ENCODE results near the gene WIZ. TPM values are rescaled to one million over a fixed set of nuclear protein-coding genes. Genes with fewer than 3 reads are reported as not detected.

Gene WIZ
- total and polyA plus RNA-seq, 10 donors = 6.6 to 33.7 (median 24.8) TPM

GRCh38 chr19:15428956-15429824 lies 20.6 kb downstream of the WIZ start:
- WGBS, 5 donors = 84 to 94% (median 90%) methylated on average over 13 to 22 of the region's 22 CpGs
- intact Hi-C loops (cut with DNase I; ENCODE audit: low total_unique reads) = no loop called here
- H3K36me3 ChIP-seq = peaks cover 5 to 67% (median 47%) of the 10 kb centered on the region in 6 donors
- no peak overlapping the region for H3K4me3 ChIP-seq
- H3K9me3 ChIP-seq = no peaks in the 10 kb centered on the region
- H3K27ac ChIP-seq = peak overlapping the region in 3 of 8 donors; percentile 8 to 48 (median 34)
- TF ChIP-seq POLR2A (IDR thresholded peaks at IDR 0.05) = no peak
- no peak for TF ChIP-seq CTCF (IDR thresholded peaks at IDR 0.05 in 8 of 11, conservative IDR thresholded peaks at IDR 0.05 in 3 of 11)
- no peak for TF ChIP-seq POLR2AphosphoS5 (IDR thresholded peaks at IDR 0.05)
- DNase-seq = peak; percentile 54
- peaks cover 22 to 67% (median 51%) of the 10 kb centered on the region in 6 donors for H3K4me1 ChIP-seq
- H3K27me3 ChIP-seq (replicated peaks in 1 of 7) = no peaks in the 10 kb centered on the region

- intact Hi-C loops (cut with DNase I; ENCODE audit: low total_unique reads) = no loop called here
- H3K27me3 ChIP-seq (replicated peaks in 1 of 7) = no peaks in the 10 kb centered on the region
- H3K36me3 ChIP-seq = peaks cover 5 to 79% (median 58%) of the 10 kb centered on the region in 6 donors
- peaks cover 0 to 7% (median 5%) of the 10 kb centered on the region in 8 donors for H3K9me3 ChIP-seq
- DNase-seq = peak; percentile 64
- H3K4me1 ChIP-seq = peaks cover 16 to 58% (median 43%) of the 10 kb centered on the region in 6 donors
- H3K27ac ChIP-seq = peak overlapping the region in 5 of 8 donors; percentile 8 to 48 (median 34)
- no peak overlapping the region for H3K4me3 ChIP-seq
- TF ChIP-seq POLR2A (IDR thresholded peaks at IDR 0.05) (no peak), POLR2AphosphoS5 (IDR thresholded peaks at IDR 0.05) (no peak), CTCF (IDR thresholded peaks at IDR 0.05 in 8 of 11, conservative IDR thresholded peaks at IDR 0.05 in 3 of 11) (no peak)
- WGBS, 5 donors = 57 to 87% (median 82%) methylated on average over 15 to 35 of the region's 35 CpGs
These were observed 21.7 kb downstream of the WIZ start for GRCh38 chr19:15427991-15428471.

GRCh38 chr19:15427350-15427700 lies 22.4 kb downstream of the WIZ start:
- TF ChIP-seq CTCF (IDR thresholded peaks at IDR 0.05 in 8 of 11, conservative IDR thresholded peaks at IDR 0.05 in 3 of 11) (no peak), POLR2A (IDR thresholded peaks at IDR 0.05) (no peak), POLR2AphosphoS5 (IDR thresholded peaks at IDR 0.05) (peak in 1 of 3 donors; percentile 39)
- peak; percentile 58 for DNase-seq
- Histone ChIP-seq H3K4me3 (no peak overlapping the region), H3K27me3 (replicated peaks in 1 of 7) (no peaks in the 10 kb centered on the region), H3K27ac (no peak overlapping the region), H3K9me3 (peaks cover 0 to 8% (median 7%) of the 10 kb centered on the region in 8 donors), H3K36me3 (peaks cover 5 to 86% (median 65%) of the 10 kb centered on the region in 6 donors), H3K4me1 (peaks cover 16 to 56% (median 41%) of the 10 kb centered on the region in 6 donors)
- WGBS, 5 donors = 95 to 98% (median 97%) methylated on average over 11 to 25 of the region's 25 CpGs
- intact Hi-C loops (cut with DNase I; ENCODE audit: low total_unique reads) = no loop called here

All from spleen (tissue), 11 donors.